HepG2 (cell line): ENCODE data around the gene B3GAT3. TPM values are rescaled to one million over a fixed set of nuclear protein-coding genes. Genes with fewer than 3 reads are reported as not detected.

Experiments used
- ADNP ChIP-seq: sonication (generic); formaldehyde crosslinking; IDR thresholded peaks from 2 replicates; pipeline ENCODE4 v1.4.0; 2020; ENCODE audit warnings: missing genetic modification reagents
- ARNTL ChIP-seq: sonication (generic); formaldehyde crosslinking; IDR thresholded peaks from 2 replicates; pipeline ENCODE4 v1.4.0; 2020; ENCODE audit warnings: mild to moderate bottlenecking, missing genetic modification reagents
- CBX2 ChIP-seq, 2 experiments: fragments of 200-600 bp in 1 of 2; sonication (generic); formaldehyde crosslinking in 1 of 2; IDR thresholded peaks; 2 replicates each; pipeline versions ENCODE4 v1.7.0 to v1.8.1; 2018 to 2022; ENCODE audit warnings: low read depth in 2 of 2, low read length in 1 of 2, mild to moderate bottlenecking in 1 of 2, missing genetic modification reagents in 1 of 2
- CEBPB ChIP-seq: IDR thresholded peaks from 2 replicates; pipeline ENCODE4 v1.6.1; 2011; ENCODE audit warnings: low read depth, low read length, improper control_type of control experiment, borderline replicate concordance
- FOSL2 ChIP-seq: sonication (generic); formaldehyde crosslinking; IDR thresholded peaks from 2 replicates; pipeline ENCODE4 v1.4.0; 2020; ENCODE audit warnings: missing genetic modification reagents
- KAT8 ChIP-seq: IDR thresholded peaks from 2 replicates; pipeline ENCODE4 v1.6.1; 2016; ENCODE audit warnings: missing genetic modification reagents, missing compliant biosample characterization
- KLF16 ChIP-seq, 2 experiments: sonication (generic) in 1 of 2; formaldehyde crosslinking in 1 of 2; IDR thresholded peaks; 2 replicates each; pipeline versions ENCODE4 v1.6.1 to v1.8.0; 2016 to 2023; ENCODE audit warnings: missing genetic modification reagents in 2 of 2, missing compliant biosample characterization in 1 of 2
- RCOR2 ChIP-seq: IDR thresholded peaks from 2 replicates; pipeline ENCODE4 v1.6.1; 2016; ENCODE audit warnings: missing biosample characterization, missing genetic modification reagents
- RXRB ChIP-seq: IDR thresholded peaks from 2 replicates; pipeline ENCODE4 v1.6.1; 2016; ENCODE audit warnings: borderline replicate concordance, missing genetic modification reagents, missing compliant biosample characterization
- SRF ChIP-seq: IDR thresholded peaks from 2 replicates; pipeline ENCODE4 v1.6.1; 2011; ENCODE audit warnings: mild to moderate bottlenecking, low read depth, low read length, moderate library complexity
- ZBTB21 ChIP-seq: sonication (generic); formaldehyde crosslinking; IDR thresholded peaks from 2 replicates; pipeline ENCODE4 v1.4.0; 2020; ENCODE audit warnings: missing genetic modification reagents
- ZFP1 ChIP-seq: IDR thresholded peaks from 2 replicates; pipeline ENCODE4 v1.6.1; 2016
- ZNF383 ChIP-seq: sonication (generic); formaldehyde crosslinking; IDR thresholded peaks from 2 replicates; pipeline ENCODE4 v1.4.0; 2020; ENCODE audit warnings: missing genetic modification reagents, mild to moderate bottlenecking, borderline replicate concordance
- ZNF501 ChIP-seq: sonication (generic); formaldehyde crosslinking; IDR thresholded peaks from 2 replicates; pipeline ENCODE4 v1.5.1; 2020; ENCODE audit warnings: mild to moderate bottlenecking, moderate library complexity, missing genetic modification reagents
- ZNF614 ChIP-seq: IDR thresholded peaks from 2 replicates; pipeline ENCODE4 v1.6.1; 2018; ENCODE audit warnings: missing biosample characterization, missing genetic modification reagents, inconsistent platforms, borderline replicate concordance
- ZNF713 ChIP-seq: sonication (generic); formaldehyde crosslinking; IDR thresholded peaks from 2 replicates; pipeline ENCODE4 v1.4.0; 2020; ENCODE audit warnings: mild to moderate bottlenecking, missing genetic modification reagents
- ZSCAN5A ChIP-seq: sonication (generic); formaldehyde crosslinking; IDR thresholded peaks from 2 replicates; pipeline ENCODE4 v1.8.0; 2022; ENCODE audit warnings: mild to moderate bottlenecking, missing genetic modification reagents, borderline replicate concordance
- polyA plus RNA-seq, 8 experiments: library from polyadenylated mRNA; depleted of rRNA in 3 of 8; stranded (reverse) in 7 of 8; unstranded in 1 of 8; fragments of >200 nt; fragmentation: Illumina TruSeq in 4 of 8; extraction: Trizol in 4 of 8; gene quantifications; 2 replicates each; pipeline versions ENCODE4 v1.2.1 to v1.2.3, GENCODE V29; 2011 to 2016; ENCODE audit warnings: low read depth in 4 of 8, missing spikeins in 1 of 8, mixed read lengths in 1 of 8; ENCODE audit not compliant: insufficient read depth in 1 of 8
- total RNA-seq, 5 experiments: library from RNA; depleted of rRNA; stranded (reverse); fragments of >200 nt; fragmentation: Illumina TruSeq; extraction: Trizol; gene quantifications; 2 replicates each; pipeline ENCODE4 v1.2.3, GENCODE V29; 2016; ENCODE audit warnings: low read depth in 1 of 5
- TF ChIP-seq, protein P1 (sequence below): sonication (generic); formaldehyde crosslinking; IDR thresholded peaks from 2 replicates; pipeline ENCODE4 v1.8.0; 2022; ENCODE audit warnings: mild to moderate bottlenecking, missing genetic modification reagents; ENCODE audit not compliant: insufficient replicate concordance
- TF ChIP-seq, protein P2 (sequence below): IDR thresholded peaks from 2 replicates; pipeline ENCODE4 v1.6.1; 2016; ENCODE audit warnings: missing compliant biosample characterization, missing genetic modification reagents, borderline replicate concordance

The B3GAT3 gene
- total and polyA plus RNA-seq, 2 of the 13 experiments (the other 11 are each of a cell fraction or from before 2014, with no cell fraction given), result 21.3 to 26.1 TPM

DNA sequence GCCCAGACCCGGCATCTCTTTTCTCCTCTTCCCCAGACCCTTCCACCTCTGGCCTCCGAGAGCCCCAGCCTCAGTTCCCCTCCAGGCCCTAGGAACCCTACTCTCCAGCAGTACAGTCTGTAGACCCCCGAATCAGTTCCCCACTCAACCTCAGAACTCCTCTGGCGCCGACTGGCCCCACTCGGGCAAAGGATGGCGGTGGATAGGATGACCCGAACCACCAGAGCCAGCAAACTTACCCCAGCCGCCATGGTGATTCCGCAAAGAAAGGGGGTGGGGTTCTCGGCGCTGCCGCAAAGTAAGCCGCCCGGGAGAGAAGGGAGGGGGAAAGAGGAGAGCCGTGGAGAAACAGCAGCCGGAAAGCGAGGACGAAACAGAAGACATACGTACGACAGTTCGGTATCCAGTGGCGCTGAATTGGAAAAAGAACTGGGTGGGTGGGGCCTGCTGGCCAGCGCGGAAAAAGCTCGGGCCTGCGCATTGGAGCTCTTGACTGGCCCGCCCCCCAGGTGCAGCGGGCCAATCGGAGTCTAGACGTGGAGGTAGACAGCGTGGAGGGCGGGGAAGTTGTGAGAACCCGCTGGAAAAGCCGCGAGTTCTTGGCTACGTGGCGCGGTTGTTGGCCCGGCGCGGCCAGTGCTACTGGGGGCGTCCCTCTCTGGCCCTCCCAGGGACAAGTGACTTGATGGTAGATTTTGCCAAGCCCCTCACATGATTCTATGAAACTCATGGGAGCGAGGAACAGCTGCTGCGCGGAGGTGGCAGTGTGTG is 48.0 kb downstream of the B3GAT3 start, which contains the start of gene EEF1G (continued):
- TF ChIP-seq ADNP (CRISPR knock-in tag), result no peak
- TF ChIP-seq SRF, result no peak
- no peak; the same call in 1 of the 2 replicates for TF ChIP-seq ARNTL (CRISPR knock-in tag)
- no peak for TF ChIP-seq CBX2 (IDR thresholded peaks at IDR 0.05; ENCODE audit: low read depth, low read length)
- no peak for TF ChIP-seq CBX2 (CRISPR knock-in tag; IDR thresholded peaks at IDR 0.05; ENCODE audit: low read depth)
- TF ChIP-seq ZNF383, result 0 out of 2 replicates have a peak, but pooled peaks have one; percentile 20
- peak; percentile 88; the same call in 1 of the 2 replicates for TF ChIP-seq ZNF501 (CRISPR knock-in tag)
- no peak for TF ChIP-seq ZNF713 (CRISPR knock-in tag)
- TF ChIP-seq RCOR2 (CRISPR knock-in tag), result no peak
- TF ChIP-seq RXRB, result peak; percentile 36; the same call in 1 of the 2 replicates
- TF ChIP-seq, protein P1, sequence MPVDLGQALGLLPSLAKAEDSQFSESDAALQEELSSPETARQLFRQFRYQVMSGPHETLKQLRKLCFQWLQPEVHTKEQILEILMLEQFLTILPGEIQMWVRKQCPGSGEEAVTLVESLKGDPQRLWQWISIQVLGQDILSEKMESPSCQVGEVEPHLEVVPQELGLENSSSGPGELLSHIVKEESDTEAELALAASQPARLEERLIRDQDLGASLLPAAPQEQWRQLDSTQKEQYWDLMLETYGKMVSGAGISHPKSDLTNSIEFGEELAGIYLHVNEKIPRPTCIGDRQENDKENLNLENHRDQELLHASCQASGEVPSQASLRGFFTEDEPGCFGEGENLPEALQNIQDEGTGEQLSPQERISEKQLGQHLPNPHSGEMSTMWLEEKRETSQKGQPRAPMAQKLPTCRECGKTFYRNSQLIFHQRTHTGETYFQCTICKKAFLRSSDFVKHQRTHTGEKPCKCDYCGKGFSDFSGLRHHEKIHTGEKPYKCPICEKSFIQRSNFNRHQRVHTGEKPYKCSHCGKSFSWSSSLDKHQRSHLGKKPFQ (CRISPR knock-in tag), result no peak
- TF ChIP-seq ZNF614 (CRISPR knock-in tag), result 0 out of 2 replicates have a peak, but pooled peaks have one; percentile 77
- TF ChIP-seq, protein P2, sequence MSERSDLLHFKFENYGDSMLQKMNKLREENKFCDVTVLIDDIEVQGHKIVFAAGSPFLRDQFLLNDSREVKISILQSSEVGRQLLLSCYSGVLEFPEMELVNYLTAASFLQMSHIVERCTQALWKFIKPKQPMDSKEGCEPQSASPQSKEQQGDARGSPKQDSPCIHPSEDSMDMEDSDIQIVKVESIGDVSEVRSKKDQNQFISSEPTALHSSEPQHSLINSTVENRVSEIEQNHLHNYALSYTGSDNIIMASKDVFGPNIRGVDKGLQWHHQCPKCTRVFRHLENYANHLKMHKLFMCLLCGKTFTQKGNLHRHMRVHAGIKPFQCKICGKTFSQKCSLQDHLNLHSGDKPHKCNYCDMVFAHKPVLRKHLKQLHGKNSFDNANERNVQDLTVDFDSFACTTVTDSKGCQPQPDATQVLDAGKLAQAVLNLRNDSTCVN (CRISPR knock-in tag), result peak; percentile 27; the same call in 1 of the 2 replicates
- peak in 1 of 2 experiments; percentile 83; a peak in 2 of 4 replicates for TF ChIP-seq KLF16 (CRISPR knock-in tag; IDR thresholded peaks at IDR 0.05)
- no peak for TF ChIP-seq ZSCAN5A (CRISPR knock-in tag)
- TF ChIP-seq CEBPB, result no peak
- peak; percentile 80 for TF ChIP-seq KAT8 (CRISPR knock-in tag)
- no peak for TF ChIP-seq ZFP1 (CRISPR knock-in tag)
- no peak for TF ChIP-seq ZBTB21
- peak; percentile 17; the same call in 1 of the 2 replicates for TF ChIP-seq FOSL2
